GM12878 (cell line): ENCODE measurements around the gene PDE8B. TPM values are rescaled to one million over a fixed set of nuclear protein-coding genes. Genes with fewer than 3 reads are reported as not detected.

Experiments
- ATAC-seq: fragments of 200-7000 bp; cut with Tn5 transposase; 3 replicates; pipeline ENCODE4 v1.9.1; 2020; ENCODE audit warnings: mild to moderate bottlenecking, moderate library complexity
- BruUV-seq: library from RNA; stranded (reverse); fragments of 400-500 nt; replicated peaks from 2 replicates; lab custom pipeline; 2021; lab: Mats Ljungman, UMichigan
- CTCF ChIA-PET: fragments of 300-600 bp; sonication (Branson Sonifier 250); formaldehyde crosslinking; extraction: SDS; loops from one replicate; lab custom pipeline; 2021; ENCODE audit warnings: inconsistent platforms; lab: Yijun Ruan, JAX
- POLR2A ChIA-PET: fragments of 350-600 bp; formaldehyde crosslinking; extraction: SDS; loops from one replicate; lab custom pipeline; 2021; ENCODE audit warnings: inconsistent platforms; lab: Charles Lee
- RAD21 ChIA-PET: fragments of 300-600 bp; sonication (Branson Sonifier 250); formaldehyde crosslinking; loops from one replicate; lab custom pipeline; 2023; ENCODE audit warnings: antibody characterized with exemption; ENCODE audit not compliant: unreplicated experiment; lab: Charles Lee
- SMC1A ChIA-PET: fragments of 300-600 bp; sonication (Branson Sonifier 250); formaldehyde crosslinking; loops from one replicate; lab custom pipeline; 2023; ENCODE audit not compliant: unreplicated experiment, uncharacterized antibody; lab: Charles Lee
- DNase-seq: peaks from one replicate; pipeline ENCODE4 v3.0.0-alpha.2; 2011; ENCODE audit warnings: low read depth, low spot score
- FAIRE-seq: peaks from 3 replicates; lab custom pipeline; 2011; peaks lifted over from hg19 to GRCh38; lab: Jason Lieb, UNC
- H2AFZ ChIP-seq: 2 replicates; pipeline ENCODE4 v1.6.0; 2011; ENCODE audit warnings: low read depth, low read length, control low read depth; ENCODE audit not compliant: control insufficient read depth
- H3K27ac ChIP-seq: 2 replicates; pipeline ENCODE4 v1.5.1; 2011; ENCODE audit warnings: control low read depth; ENCODE audit not compliant: control insufficient read depth, insufficient read depth
- H3K27me3 ChIP-seq, 2 experiments: replicated peaks in 1 of 2; 2 replicates each; pipeline versions ENCODE4 v1.6.0 to v1.6.1; 2011; ENCODE audit warnings: low read length in 1 of 2; ENCODE audit not compliant: control insufficient read depth in 2 of 2, insufficient read depth in 2 of 2
- H3K36me3 ChIP-seq, 2 experiments: 2 replicates each; pipeline ENCODE4 v1.5.1; 2011; ENCODE audit warnings: low read length in 1 of 2; ENCODE audit not compliant: control insufficient read depth in 2 of 2, insufficient read depth in 2 of 2
- H3K4me1 ChIP-seq: 2 replicates; pipeline ENCODE4 v1.6.1; 2011; ENCODE audit warnings: mild to moderate bottlenecking, low read length, moderate library complexity, mixed read lengths; ENCODE audit not compliant: control insufficient read depth, insufficient read depth
- H3K4me2 ChIP-seq: 2 replicates; pipeline ENCODE4 v1.6.0; 2011; ENCODE audit warnings: control low read depth; ENCODE audit not compliant: control insufficient read depth, insufficient read depth
- H3K4me3 ChIP-seq: fragments of 200-600 bp; sonication (generic); 2 replicates; pipeline ENCODE4 v1.5.1; 2016
- H3K79me2 ChIP-seq: 2 replicates; pipeline ENCODE4 v1.6.0; 2011; ENCODE audit warnings: low read length; ENCODE audit not compliant: control insufficient read depth, insufficient read depth
- H3K9ac ChIP-seq: 2 replicates; pipeline ENCODE4 v1.8.0; 2011; ENCODE audit warnings: low read length, control low read depth, mixed read lengths; ENCODE audit not compliant: control insufficient read depth, insufficient read depth
- H3K9me3 ChIP-seq: replicated peaks from 3 replicates; pipeline ENCODE4 v1.5.1; 2011; ENCODE audit warnings: mild to moderate bottlenecking, low read length; ENCODE audit not compliant: control insufficient read depth, insufficient read depth
- H4K20me1 ChIP-seq: 2 replicates; pipeline ENCODE4 v1.6.0; 2011; ENCODE audit not compliant: control insufficient read depth, insufficient read depth
- CHD4 ChIP-seq: fragments of 200-600 bp; sonication (generic); IDR thresholded peaks from 2 replicates; pipeline ENCODE4 v1.6.1; 2016; ENCODE audit warnings: mild to moderate bottlenecking
- ETV6 ChIP-seq, 2 experiments: fragments of 450-650 bp in 1 of 2; IDR thresholded peaks in 1 of 2; conservative IDR thresholded peaks in 1 of 2; 2 replicates each; pipeline ENCODE4 v1.6.1; 2014; ENCODE audit warnings: antibody characterized with exemption in 1 of 2, borderline replicate concordance in 1 of 2, low read depth in 1 of 2, mild to moderate bottlenecking in 1 of 2, moderate library complexity in 1 of 2
- GATAD2B ChIP-seq: fragments of 450-650 bp; conservative IDR thresholded peaks from 2 replicates; pipeline ENCODE4 v1.6.1; 2017; ENCODE audit warnings: low read depth, mild to moderate bottlenecking, moderate library complexity
- HDAC2 ChIP-seq: fragments of 200-600 bp; sonication (generic); IDR thresholded peaks from 2 replicates; pipeline ENCODE4 v1.6.1; 2017
- MYB ChIP-seq: fragments of 150-350 bp; IDR thresholded peaks from 2 replicates; pipeline ENCODE4 v1.6.1; 2014; ENCODE audit warnings: mild to moderate bottlenecking, low read depth, low read length, borderline replicate concordance
- NFYB ChIP-seq: IDR thresholded peaks from 2 replicates; pipeline ENCODE4 v1.6.1; 2011; ENCODE audit warnings: low read depth, mild to moderate bottlenecking, low read length, improper control_type of control experiment, moderate library complexity; ENCODE audit not compliant: insufficient read depth
- NR2C2 ChIP-seq: IDR thresholded peaks from 2 replicates; pipeline ENCODE4 v1.6.1; 2011; ENCODE audit warnings: borderline replicate concordance, low read depth; ENCODE audit not compliant: control insufficient read depth, insufficient read length
- PAX5 ChIP-seq: IDR thresholded peaks from 2 replicates; pipeline ENCODE4 v1.6.1; 2011; ENCODE audit warnings: low read depth, low read length, borderline replicate concordance
- PML ChIP-seq: IDR thresholded peaks from 2 replicates; pipeline ENCODE4 v1.6.1; 2012; ENCODE audit warnings: low read length, inconsistent platforms
- RAD51 ChIP-seq: fragments of 450-650 bp; IDR thresholded peaks from 2 replicates; pipeline ENCODE4 v1.6.1; 2016; ENCODE audit warnings: moderate library complexity, mild to moderate bottlenecking, inconsistent platforms
- RCOR1 ChIP-seq: conservative IDR thresholded peaks from 2 replicates; pipeline ENCODE4 v1.6.1; 2012; ENCODE audit warnings: low read depth, low read length, improper control_type of control experiment
- RUNX3 ChIP-seq: IDR thresholded peaks from 2 replicates; pipeline ENCODE4 v1.6.1; 2012; ENCODE audit warnings: low read length, inconsistent platforms
- SREBF1 ChIP-seq: IDR thresholded peaks from 2 replicates; pipeline ENCODE4 v1.6.1; 2012; ENCODE audit warnings: mild to moderate bottlenecking, low read length
- TCF7 ChIP-seq: IDR thresholded peaks from 2 replicates; pipeline ENCODE4 v1.6.1; 2014; ENCODE audit warnings: antibody characterized with exemption, borderline replicate concordance
- USF1 ChIP-seq: IDR thresholded peaks from 2 replicates; pipeline ENCODE4 v1.6.1; 2011; ENCODE audit warnings: borderline replicate concordance, low read depth, mild to moderate bottlenecking, moderate library complexity, mixed read lengths, low read length; ENCODE audit not compliant: insufficient read depth; ENCODE audit errors: extremely low read length
- ZBTB11 ChIP-seq: fragments of 450-650 bp; formaldehyde crosslinking; IDR thresholded peaks from 2 replicates; pipeline ENCODE4 v1.5.0; 2022; ENCODE audit warnings: mild to moderate bottlenecking, missing genetic modification characterization
- ZNF24 ChIP-seq: fragments of 450-650 bp; IDR thresholded peaks from 2 replicates; pipeline ENCODE4 v1.6.1; 2017; ENCODE audit warnings: antibody characterized with exemption, mild to moderate bottlenecking
- WGBS: methylation state at CpG from one replicate; pipeline ENCODE4 v1.1.6; 2016; ENCODE audit warnings: low lambda C conversion rate; ENCODE audit not compliant: insufficient replicate concordance, insufficient coverage; ENCODE audit errors: missing lambda C conversion rate; 5-methylcytosine and 5-hydroxymethylcytosine counted together
- in situ Hi-C: fragments of 300-500 bp; cut with MboI; formaldehyde crosslinking; loops from 9 replicates; pipeline ENCODE4 v1.14.3; 2018; ENCODE audit warnings: mixed read lengths
- intact Hi-C: fragments of 100-400 bp; cut with micrococcal nuclease; formaldehyde crosslinking; loops from one replicate; pipeline ENCODE4 v1.14.2; 2022; ENCODE audit not compliant: unreplicated experiment
- polyA plus RNA-seq, 11 experiments: library from polyadenylated mRNA; depleted of rRNA in 4 of 11; unstranded in 6 of 11; stranded (reverse) in 5 of 11; fragments of >200 nt; fragmentation: Nextera tagmentation in 4 of 11; fragmentation: Illumina TruSeq in 1 of 11; extraction: Ambion mirVana in 4 of 11; extraction: Trizol in 1 of 11; gene quantifications; 1 replicate in 1 of 11; 2 replicates in 10 of 11; pipeline versions ENCODE4 v1.2.1 to v1.2.3, GENCODE V29; 2011 to 2016; ENCODE audit warnings: inconsistent platforms in 2 of 11, missing spikeins in 2 of 11, low read depth in 1 of 11
- total RNA-seq, 4 experiments: library from RNA; depleted of rRNA in 3 of 4; stranded (reverse); fragments of >200 nt in 3 of 4; fragmentation: Illumina TruSeq in 1 of 4; extraction: Trizol in 1 of 4; gene quantifications; 2 replicates each; pipeline versions ENCODE4 v1.2.1 to v1.2.3, GENCODE V29; 2013 to 2021
- TF ChIP-seq, protein P1 (sequence below): fragments of 450-650 bp; IDR thresholded peaks from 2 replicates; pipeline ENCODE4 v1.6.1; 2017; ENCODE audit warnings: antibody characterized with exemption, mild to moderate bottlenecking, moderate library complexity

Gene PDE8B
- total and polyA plus RNA-seq, 10 of the 15 experiments (the other 5 are each of a cell fraction or from before 2014, with no cell fraction given), result 0.03 to 0.44 (median 0.20) TPM; not detected in 3

DNA sequence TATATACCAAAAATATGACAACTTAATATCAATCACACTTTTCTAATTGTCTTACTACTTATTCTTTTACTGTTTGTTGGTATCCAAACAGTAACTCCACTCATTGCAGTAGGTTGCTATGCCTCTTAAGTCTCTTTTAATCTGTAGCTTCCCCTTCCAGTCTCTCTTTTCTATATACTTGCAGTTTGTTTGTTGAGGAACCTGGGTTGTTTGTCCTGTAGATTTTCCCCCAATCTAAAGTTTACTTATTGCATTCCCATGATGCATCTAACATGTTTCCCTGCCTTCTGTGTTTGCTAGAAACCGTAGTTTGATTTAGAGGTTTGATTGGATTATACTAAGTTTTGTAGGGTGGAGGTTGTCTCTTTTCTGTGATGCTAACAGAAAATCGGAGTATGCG, 10.6 kb downstream of the PDE8B start (continued):
- TF ChIP-seq CHD4, result no peak
- TF ChIP-seq ZBTB11 (CRISPR knock-in tag), result no peak
- no peak for TF ChIP-seq SREBF1
- TF ChIP-seq RAD51, result no peak
- TF ChIP-seq GATAD2B, result no peak
- TF ChIP-seq ZNF24, result no peak
- no peak for TF ChIP-seq PAX5
- TF ChIP-seq USF1, result no peak

DNA sequence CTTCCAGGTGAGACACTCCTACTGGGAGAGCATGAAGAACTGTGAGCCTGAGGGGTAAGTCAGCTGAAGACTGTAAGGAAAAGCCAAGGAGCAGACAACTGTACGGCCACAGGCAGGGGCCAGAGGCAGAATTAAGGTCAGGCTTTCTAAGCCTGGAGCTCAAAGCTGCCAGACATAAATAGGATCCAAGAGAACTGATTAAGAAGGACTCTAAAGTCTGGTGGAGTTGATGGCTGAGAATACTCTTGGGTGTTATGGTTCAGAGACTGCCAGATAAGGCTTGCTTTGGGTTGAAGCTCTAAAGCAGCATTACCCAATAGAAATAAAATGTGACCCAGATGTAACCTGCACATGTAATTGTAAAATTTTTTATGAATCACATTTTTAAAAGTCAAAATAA, 12.2 kb downstream of the PDE8B start:
- H3K27me3 ChIP-seq, result no peaks in the 10 kb centered on the region; a peak in 2 of 4 replicates
- H3K9me3 ChIP-seq, result no peaks in the 10 kb centered on the region
- no peak for FAIRE-seq
- RAD21 ChIA-PET, result interaction anchor here (1.2 kb wide), 1 partner anchor 73 kb away, joined by 3 read pairs; no protein-coding TSS in a partner anchor
- H3K4me1 ChIP-seq, result no peaks in the 10 kb centered on the region
- 20% methylated on average over 1 of the region's 1 CpG for WGBS
- no peak overlapping the region for H3K4me2 ChIP-seq
- no peaks in the 10 kb centered on the region for H3K36me3 ChIP-seq
- no peaks in the 10 kb centered on the region for H3K79me2 ChIP-seq
- no peak overlapping the region for H3K9ac ChIP-seq
- H3K27ac ChIP-seq, result no peak overlapping the region
- DNase-seq, result no peak
- no TSS peak for BruUV-seq
- in situ Hi-C loops (no loop called here), intact Hi-C loops (no loop called here)
- H4K20me1 ChIP-seq, result no peaks in the 10 kb centered on the region
- H3K4me3 ChIP-seq, result no peak overlapping the region
- no peak for ATAC-seq
- H2AFZ ChIP-seq, result no peak overlapping the region
- POLR2A ChIA-PET, result no interaction called here
- SMC1A ChIA-PET, result interaction anchor here (1.2 kb wide), 1 partner anchor 10 kb away, joined by 3 read pairs; no protein-coding TSS in a partner anchor
- CTCF ChIA-PET, result no interaction called here
- TF ChIP-seq MYB (no peak), HDAC2 (no peak), ETV6 (conservative IDR thresholded peaks at IDR 0.05 in 1 of 2, IDR thresholded peaks at IDR 0.05 in 1 of 2; ENCODE audit: borderline replicate concordance in 1 of 2, low read depth in 1 of 2) (no peak), NFYB (no peak), RCOR1 (no peak), RUNX3 (no peak), PML (no peak), TCF7 (no peak), NR2C2 (no peak)
- TF ChIP-seq, protein P1, sequence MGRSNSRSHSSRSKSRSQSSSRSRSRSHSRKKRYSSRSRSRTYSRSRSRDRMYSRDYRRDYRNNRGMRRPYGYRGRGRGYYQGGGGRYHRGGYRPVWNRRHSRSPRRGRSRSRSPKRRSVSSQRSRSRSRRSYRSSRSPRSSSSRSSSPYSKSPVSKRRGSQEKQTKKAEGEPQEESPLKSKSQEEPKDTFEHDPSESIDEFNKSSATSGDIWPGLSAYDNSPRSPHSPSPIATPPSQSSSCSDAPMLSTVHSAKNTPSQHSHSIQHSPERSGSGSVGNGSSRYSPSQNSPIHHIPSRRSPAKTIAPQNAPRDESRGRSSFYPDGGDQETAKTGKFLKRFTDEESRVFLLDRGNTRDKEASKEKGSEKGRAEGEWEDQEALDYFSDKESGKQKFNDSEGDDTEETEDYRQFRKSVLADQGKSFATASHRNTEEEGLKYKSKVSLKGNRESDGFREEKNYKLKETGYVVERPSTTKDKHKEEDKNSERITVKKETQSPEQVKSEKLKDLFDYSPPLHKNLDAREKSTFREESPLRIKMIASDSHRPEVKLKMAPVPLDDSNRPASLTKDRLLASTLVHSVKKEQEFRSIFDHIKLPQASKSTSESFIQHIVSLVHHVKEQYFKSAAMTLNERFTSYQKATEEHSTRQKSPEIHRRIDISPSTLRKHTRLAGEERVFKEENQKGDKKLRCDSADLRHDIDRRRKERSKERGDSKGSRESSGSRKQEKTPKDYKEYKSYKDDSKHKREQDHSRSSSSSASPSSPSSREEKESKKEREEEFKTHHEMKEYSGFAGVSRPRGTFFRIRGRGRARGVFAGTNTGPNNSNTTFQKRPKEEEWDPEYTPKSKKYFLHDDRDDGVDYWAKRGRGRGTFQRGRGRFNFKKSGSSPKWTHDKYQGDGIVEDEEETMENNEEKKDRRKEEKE, result no peak
